ENCODE measurements around the gene MAD1L1.
A peak's percentile ranks its signal among the peaks of the same experiment; 100 is the strongest.

The MAD1L1 gene

DNA sequence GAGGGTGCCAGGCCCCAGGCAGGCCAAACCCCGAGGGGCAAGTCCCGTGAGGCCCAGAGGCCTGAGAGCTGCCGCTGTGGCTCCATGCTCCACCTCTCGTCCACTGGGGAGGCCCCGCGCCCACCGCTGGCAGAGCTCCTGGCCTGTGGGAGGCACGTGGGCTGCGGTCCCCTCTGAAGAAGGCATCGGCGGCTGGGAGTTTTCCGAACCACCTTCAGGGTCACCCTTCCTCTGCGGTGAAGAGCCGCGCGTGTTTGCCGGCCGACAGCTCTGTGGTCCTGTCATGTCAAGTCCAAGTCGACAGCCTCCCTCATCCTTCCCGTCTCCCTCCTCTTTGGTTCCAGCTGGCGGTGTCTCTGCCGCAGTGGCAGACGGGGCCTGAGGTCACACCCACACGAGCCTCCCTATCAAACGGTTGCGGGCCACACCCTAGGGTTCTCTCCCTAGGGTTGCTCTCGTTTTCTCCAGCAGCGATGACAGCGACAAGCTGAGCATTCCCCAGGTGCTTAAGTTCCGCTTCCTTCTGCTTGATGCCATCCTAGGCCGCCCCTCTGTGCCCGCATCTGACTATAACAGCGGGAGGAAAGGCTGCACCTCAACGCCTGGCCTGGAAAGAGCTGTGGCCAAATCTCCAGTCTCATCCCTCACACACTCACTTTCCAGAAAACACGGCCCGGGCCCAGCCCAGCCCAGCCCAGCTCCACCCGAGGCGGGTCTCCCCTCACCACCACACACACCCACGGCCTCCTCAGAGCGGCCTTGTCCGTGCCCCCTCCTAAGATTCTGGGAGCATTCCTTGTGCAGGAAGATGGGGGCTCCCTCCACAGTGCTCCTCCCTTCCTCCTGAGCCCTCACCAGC is 377.6 kb downstream of the MAD1L1 start:
- ChIA-PET CTCF (no interaction called here), POLR2A (interaction anchor here (0.7 kb wide), 1 partner anchor 711 kb away, joined by 3 read pairs; no protein-coding TSS in a partner anchor)
- no peak overlapping the region for H3K27ac ChIP-seq (ENCODE audit: extremely low read depth, low read depth, low read length)
- H3K4me3 ChIP-seq (ENCODE audit: low read depth, low read length), result no peak overlapping the region
- no peaks in the 10 kb centered on the region for H3K36me3 ChIP-seq (ENCODE audit: control insufficient read depth in 2 of 2, insufficient read depth in 1 of 2, low read length in 2 of 2)
- H3K9me3 ChIP-seq (ENCODE audit: control insufficient read depth, insufficient read depth, low read depth, low read length), result no peaks in the 10 kb centered on the region
- TF ChIP-seq EGR2 (tag by site-specific recombination; IDR thresholded peaks at IDR 0.05; ENCODE audit: low read depth), result 0 out of 2 replicates have a peak, but pooled peaks have one; percentile 8
- peak; percentile 95 for TF ChIP-seq KLF1 (tag by site-specific recombination; IDR thresholded peaks at IDR 0.05)
- TF ChIP-seq, protein P1, sequence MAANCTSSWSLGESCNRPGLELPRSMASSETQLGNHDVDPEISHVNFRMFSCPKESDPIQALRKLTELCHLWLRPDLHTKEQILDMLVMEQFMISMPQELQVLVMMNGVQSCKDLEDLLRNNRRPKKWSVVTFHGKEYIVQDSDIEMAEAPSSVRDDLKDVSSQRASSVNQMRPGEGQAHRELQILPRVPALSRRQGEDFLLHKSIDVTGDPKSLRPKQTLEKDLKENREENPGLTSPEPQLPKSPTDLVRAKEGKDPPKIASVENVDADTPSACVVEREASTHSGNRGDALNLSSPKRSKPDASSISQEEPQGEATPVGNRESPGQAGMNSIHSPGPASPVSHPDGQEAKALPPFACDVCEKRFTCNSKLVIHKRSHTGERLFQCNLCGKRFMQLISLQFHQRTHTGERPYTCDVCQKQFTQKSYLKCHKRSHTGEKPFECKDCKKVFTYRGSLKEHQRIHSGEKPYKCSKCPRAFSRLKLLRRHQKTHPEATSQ (tag by site-specific recombination; IDR thresholded peaks at IDR 0.05), result no peak
- TF ChIP-seq ZNF248 (tag by site-specific recombination; IDR thresholded peaks at IDR 0.05), result no peak
- TF ChIP-seq FEZF1 (tag by site-specific recombination; IDR thresholded peaks at IDR 0.05), result no peak
- TF ChIP-seq ZFHX2 (tag by site-specific recombination; conservative IDR thresholded peaks at IDR 0.05), result 0 out of 2 replicates have a peak, but pooled peaks have one; percentile 6
- no peak for TF ChIP-seq ZNF768 (tag by site-specific recombination; IDR thresholded peaks at IDR 0.05)
- TF ChIP-seq CTCF (tag by site-specific recombination; IDR thresholded peaks at IDR 0.05), result no peak
- peak; percentile 62; the same call in 1 of the 2 replicates for TF ChIP-seq KLF8 (tag by site-specific recombination; IDR thresholded peaks at IDR 0.05)
- no peak for TF ChIP-seq ZBTB7A (tag by site-specific recombination; IDR thresholded peaks at IDR 0.05; ENCODE audit: low read depth)
- TF ChIP-seq ZNF510 (tag by site-specific recombination; IDR thresholded peaks at IDR 0.05; ENCODE audit: insufficient replicate concordance), result no peak
- H3K4me1 ChIP-seq (ENCODE audit: control insufficient read depth, insufficient read depth, low read length), result no peaks in the 10 kb centered on the region

DNA sequence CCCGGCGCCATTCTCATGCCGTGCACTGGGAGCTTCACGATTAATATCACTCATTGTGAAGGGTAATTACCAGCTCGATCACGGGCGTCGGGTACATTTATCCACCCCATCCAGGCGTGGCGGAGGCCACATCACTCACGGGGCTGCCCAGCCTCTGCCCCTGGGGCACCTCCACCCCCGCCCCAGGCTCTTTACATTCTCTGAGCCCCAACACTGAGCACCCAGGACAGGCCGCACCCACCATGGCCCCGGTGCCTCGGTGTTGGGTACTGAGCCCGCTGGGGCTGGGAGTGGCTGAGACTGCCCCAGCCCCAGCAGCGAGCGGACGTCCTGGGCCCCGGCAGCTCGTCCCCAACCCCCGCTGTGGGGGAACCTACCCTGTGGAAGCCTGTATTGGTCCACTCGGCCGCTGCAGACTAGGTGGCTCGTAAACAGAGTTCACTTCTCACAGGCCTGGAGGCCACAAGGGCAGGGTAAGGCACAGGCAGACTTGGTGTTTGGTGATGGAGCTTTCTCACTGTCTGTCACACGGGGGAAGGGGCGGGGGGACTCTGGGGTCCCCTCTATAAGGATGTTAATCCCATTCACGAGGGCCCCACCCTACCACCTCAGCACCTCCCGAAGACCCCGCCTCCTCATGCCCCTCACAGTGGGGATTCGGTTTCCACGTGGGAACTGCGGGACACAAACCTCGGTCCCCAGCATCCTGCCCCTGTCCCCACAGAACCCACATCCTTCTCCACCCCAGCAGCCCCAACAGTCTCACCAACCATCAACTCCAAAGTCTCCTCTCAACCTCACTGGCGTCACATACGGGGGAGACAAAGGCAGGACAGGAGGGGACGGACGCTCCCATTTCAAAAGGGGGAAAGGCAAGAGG is 378.5 kb downstream of the MAD1L1 start:
- no peaks in the 10 kb centered on the region for H3K9me3 ChIP-seq (ENCODE audit: control insufficient read depth, insufficient read depth, low read depth, low read length)
- CTCF ChIA-PET, result no interaction called here
- POLR2A ChIA-PET, result interaction anchor here (0.7 to 1.0 kb wide), 2 partner anchors 15 to 712 kb away, joined by 3 to 4 read pairs; no protein-coding TSS in a partner anchor
- H3K4me1 ChIP-seq (ENCODE audit: control insufficient read depth, insufficient read depth, low read length), result no peaks in the 10 kb centered on the region
- no peak overlapping the region for H3K27ac ChIP-seq (ENCODE audit: extremely low read depth, low read depth, low read length)
- H3K36me3 ChIP-seq (ENCODE audit: control insufficient read depth in 2 of 2, insufficient read depth in 1 of 2, low read length in 2 of 2), result no peaks in the 10 kb centered on the region
- no peak overlapping the region for H3K4me3 ChIP-seq (ENCODE audit: low read depth, low read length)
- no peak for TF ChIP-seq ZNF214 (tag by site-specific recombination; IDR thresholded peaks at IDR 0.05; ENCODE audit: borderline replicate concordance)
- TF ChIP-seq ZFP3 (tag by site-specific recombination; IDR thresholded peaks at IDR 0.05; ENCODE audit: low read depth), result no peak
- TF ChIP-seq ZNF37A (tag by site-specific recombination; IDR thresholded peaks at IDR 0.05), result no peak
- no peak for TF ChIP-seq KLF7 (tag by site-specific recombination; IDR thresholded peaks at IDR 0.05; ENCODE audit: borderline replicate concordance)
- no peak for TF ChIP-seq ZNF792 (tag by site-specific recombination; IDR thresholded peaks at IDR 0.05)
- no peak for TF ChIP-seq ZBTB21 (tag by site-specific recombination; IDR thresholded peaks at IDR 0.05)
- no peak for TF ChIP-seq ZNF423 (tag by site-specific recombination; IDR thresholded peaks at IDR 0.05)
- TF ChIP-seq ZBTB7A (tag by site-specific recombination; IDR thresholded peaks at IDR 0.05; ENCODE audit: low read depth), result no peak
- TF ChIP-seq, protein P2, sequence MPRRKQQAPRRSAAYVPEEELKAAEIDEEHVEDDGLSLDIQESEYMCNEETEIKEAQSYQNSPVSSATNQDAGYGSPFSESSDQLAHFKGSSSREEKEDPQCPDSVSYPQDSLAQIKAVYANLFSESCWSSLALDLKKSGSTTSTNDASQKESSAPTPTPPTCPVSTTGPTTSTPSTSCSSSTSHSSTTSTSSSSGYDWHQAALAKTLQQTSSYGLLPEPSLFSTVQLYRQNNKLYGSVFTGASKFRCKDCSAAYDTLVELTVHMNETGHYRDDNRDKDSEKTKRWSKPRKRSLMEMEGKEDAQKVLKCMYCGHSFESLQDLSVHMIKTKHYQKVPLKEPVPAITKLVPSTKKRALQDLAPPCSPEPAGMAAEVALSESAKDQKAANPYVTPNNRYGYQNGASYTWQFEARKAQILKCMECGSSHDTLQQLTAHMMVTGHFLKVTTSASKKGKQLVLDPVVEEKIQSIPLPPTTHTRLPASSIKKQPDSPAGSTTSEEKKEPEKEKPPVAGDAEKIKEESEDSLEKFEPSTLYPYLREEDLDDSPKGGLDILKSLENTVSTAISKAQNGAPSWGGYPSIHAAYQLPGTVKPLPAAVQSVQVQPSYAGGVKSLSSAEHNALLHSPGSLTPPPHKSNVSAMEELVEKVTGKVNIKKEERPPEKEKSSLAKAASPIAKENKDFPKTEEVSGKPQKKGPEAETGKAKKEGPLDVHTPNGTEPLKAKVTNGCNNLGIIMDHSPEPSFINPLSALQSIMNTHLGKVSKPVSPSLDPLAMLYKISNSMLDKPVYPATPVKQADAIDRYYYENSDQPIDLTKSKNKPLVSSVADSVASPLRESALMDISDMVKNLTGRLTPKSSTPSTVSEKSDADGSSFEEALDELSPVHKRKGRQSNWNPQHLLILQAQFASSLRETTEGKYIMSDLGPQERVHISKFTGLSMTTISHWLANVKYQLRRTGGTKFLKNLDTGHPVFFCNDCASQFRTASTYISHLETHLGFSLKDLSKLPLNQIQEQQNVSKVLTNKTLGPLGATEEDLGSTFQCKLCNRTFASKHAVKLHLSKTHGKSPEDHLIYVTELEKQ (tag by site-specific recombination; IDR thresholded peaks at IDR 0.05; ENCODE audit: borderline replicate concordance), result no peak
- no peak for TF ChIP-seq ZBTB8A (tag by site-specific recombination; IDR thresholded peaks at IDR 0.05)
- no peak for TF ChIP-seq ZNF571 (tag by site-specific recombination; IDR thresholded peaks at IDR 0.05)
- TF ChIP-seq ZBTB48 (tag by site-specific recombination; IDR thresholded peaks at IDR 0.05), result no peak
- no peak for TF ChIP-seq ZBTB49 (tag by site-specific recombination; IDR thresholded peaks at IDR 0.05; ENCODE audit: low read depth)
- TF ChIP-seq MYNN (tag by site-specific recombination; IDR thresholded peaks at IDR 0.05; ENCODE audit: borderline replicate concordance), result no peak

All from HEK293 (cell line).